HEK293 (cell line): ENCODE data around the gene LIMCH1.

ENCODE experiments used
- AEBP2 ChIP-seq: fragments of 450-650 bp; formaldehyde crosslinking; IDR thresholded peaks from 2 replicates; pipeline ENCODE4 v1.5.1; 2016; ENCODE audit warnings: missing biosample characterization, missing genetic modification characterization, borderline replicate concordance
- GLI2 ChIP-seq: fragments of 450-650 bp; formaldehyde crosslinking; IDR thresholded peaks from 2 replicates; pipeline ENCODE4; 2017; ENCODE audit warnings: missing biosample characterization, missing genetic modification characterization, low read depth, borderline replicate concordance
- IKZF3 ChIP-seq: fragments of 450-650 bp; IDR thresholded peaks from 2 replicates; pipeline ENCODE4 v1.5.0; 2018; ENCODE audit warnings: missing biosample characterization, mild to moderate bottlenecking, missing genetic modification characterization, moderate library complexity
- INSM2 ChIP-seq: fragments of 450-650 bp; formaldehyde crosslinking; IDR thresholded peaks from 2 replicates; pipeline ENCODE4 v1.5.1; 2016; ENCODE audit warnings: missing biosample characterization, missing genetic modification characterization
- KLF7 ChIP-seq: fragments of 450-650 bp; formaldehyde crosslinking; IDR thresholded peaks from 2 replicates; pipeline ENCODE4 v1.5.1; 2016; ENCODE audit warnings: missing biosample characterization, missing genetic modification characterization, borderline replicate concordance
- KLF9 ChIP-seq: fragments of 450-650 bp; formaldehyde crosslinking; IDR thresholded peaks from 2 replicates; pipeline ENCODE4 v1.5.1; 2016; ENCODE audit warnings: missing biosample characterization, missing genetic modification characterization, low read depth
- MYNN ChIP-seq: fragments of 450-650 bp; formaldehyde crosslinking; IDR thresholded peaks from 2 replicates; pipeline ENCODE4 v1.5.1; 2016; ENCODE audit warnings: missing biosample characterization, missing genetic modification characterization, borderline replicate concordance
- SP2 ChIP-seq: fragments of 450-650 bp; formaldehyde crosslinking; IDR thresholded peaks from 2 replicates; pipeline ENCODE4 v1.5.1; 2016; ENCODE audit warnings: missing biosample characterization, missing genetic modification characterization
- YY2 ChIP-seq: fragments of 450-650 bp; formaldehyde crosslinking; IDR thresholded peaks from 2 replicates; pipeline ENCODE4 v1.5.1; 2016; ENCODE audit warnings: missing biosample characterization, missing genetic modification characterization
- ZIC2 ChIP-seq: fragments of 450-650 bp; formaldehyde crosslinking; IDR thresholded peaks from 2 replicates; pipeline ENCODE4 v1.5.1; 2016; ENCODE audit warnings: missing biosample characterization, missing genetic modification characterization
- ZNF302 ChIP-seq: fragments of 450-650 bp; formaldehyde crosslinking; IDR thresholded peaks from 2 replicates; pipeline ENCODE4 v1.5.1; 2016; ENCODE audit warnings: missing biosample characterization, missing genetic modification characterization, low read depth
- ZNF311 ChIP-seq: fragments of 450-650 bp; formaldehyde crosslinking; IDR thresholded peaks from 2 replicates; pipeline ENCODE4 v1.5.1; 2017; ENCODE audit warnings: missing biosample characterization, missing genetic modification characterization, borderline replicate concordance
- ZNF510 ChIP-seq: fragments of 450-650 bp; formaldehyde crosslinking; IDR thresholded peaks from 2 replicates; pipeline ENCODE4 v1.5.1; 2018; ENCODE audit warnings: mild to moderate bottlenecking, missing genetic modification characterization, missing biosample characterization; ENCODE audit not compliant: insufficient replicate concordance
- ZNF549 ChIP-seq: fragments of 450-650 bp; IDR thresholded peaks from 2 replicates; pipeline ENCODE4 v1.5.1; 2018; ENCODE audit warnings: missing biosample characterization, missing genetic modification characterization, mild to moderate bottlenecking, inconsistent platforms, moderate library complexity
- ZNF555 ChIP-seq: fragments of 450-650 bp; formaldehyde crosslinking; conservative IDR thresholded peaks from 2 replicates; pipeline ENCODE4 v1.5.1; 2017; ENCODE audit warnings: missing biosample characterization, mild to moderate bottlenecking, missing genetic modification characterization, inconsistent platforms
- ZNF596 ChIP-seq: fragments of 450-650 bp; IDR thresholded peaks from 2 replicates; pipeline ENCODE4 v1.5.0; 2018; ENCODE audit warnings: missing biosample characterization, mild to moderate bottlenecking, missing genetic modification characterization, moderate library complexity
- ZNF623 ChIP-seq: fragments of 450-650 bp; formaldehyde crosslinking; IDR thresholded peaks from 2 replicates; pipeline ENCODE4 v1.5.1; 2016; ENCODE audit warnings: missing biosample characterization, missing genetic modification characterization
- ZNF677 ChIP-seq: fragments of 450-650 bp; IDR thresholded peaks from 2 replicates; pipeline ENCODE4 v1.5.0; 2018; ENCODE audit warnings: missing biosample characterization, mild to moderate bottlenecking, missing genetic modification characterization, moderate library complexity
- ZNF792 ChIP-seq: fragments of 450-650 bp; formaldehyde crosslinking; IDR thresholded peaks from 2 replicates; pipeline ENCODE4 v1.5.1; 2016; ENCODE audit warnings: missing biosample characterization, missing genetic modification characterization
- TF ChIP-seq, protein P1 (sequence below): fragments of 450-650 bp; formaldehyde crosslinking; IDR thresholded peaks from 2 replicates; pipeline ENCODE4 v1.5.1; 2017; ENCODE audit warnings: missing biosample characterization, missing genetic modification characterization
- TF ChIP-seq, protein P2 (sequence below): fragments of 450-650 bp; formaldehyde crosslinking; IDR thresholded peaks from 2 replicates; pipeline ENCODE4 v1.5.0; 2017; ENCODE audit warnings: missing biosample characterization, missing genetic modification characterization, borderline replicate concordance
- TF ChIP-seq, protein P3 (sequence below): fragments of 450-650 bp; formaldehyde crosslinking; IDR thresholded peaks from 2 replicates; pipeline ENCODE4 v1.5.1; 2016; ENCODE audit warnings: missing biosample characterization, missing genetic modification characterization
- TF ChIP-seq, protein P4 (sequence below): fragments of 450-650 bp; IDR thresholded peaks from 2 replicates; pipeline ENCODE4 v1.5.1; 2018; ENCODE audit warnings: missing biosample characterization, missing genetic modification characterization

The LIMCH1 gene

GRCh38 chr4:41709844-41710481, 172.0 kb downstream of the LIMCH1 start (continued):
- peak; percentile 90 for TF ChIP-seq INSM2
- TF ChIP-seq, protein P1, sequence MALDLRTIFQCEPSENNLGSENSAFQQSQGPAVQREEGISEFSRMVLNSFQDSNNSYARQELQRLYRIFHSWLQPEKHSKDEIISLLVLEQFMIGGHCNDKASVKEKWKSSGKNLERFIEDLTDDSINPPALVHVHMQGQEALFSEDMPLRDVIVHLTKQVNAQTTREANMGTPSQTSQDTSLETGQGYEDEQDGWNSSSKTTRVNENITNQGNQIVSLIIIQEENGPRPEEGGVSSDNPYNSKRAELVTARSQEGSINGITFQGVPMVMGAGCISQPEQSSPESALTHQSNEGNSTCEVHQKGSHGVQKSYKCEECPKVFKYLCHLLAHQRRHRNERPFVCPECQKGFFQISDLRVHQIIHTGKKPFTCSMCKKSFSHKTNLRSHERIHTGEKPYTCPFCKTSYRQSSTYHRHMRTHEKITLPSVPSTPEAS = no peak
- TF ChIP-seq ZNF311 (tag by site-specific recombination) = no peak
- TF ChIP-seq ZNF510 (tag by site-specific recombination) = peak; percentile 23
- no peak for TF ChIP-seq ZNF549 (tag by site-specific recombination)
- TF ChIP-seq ZNF677 = no peak
- no peak for TF ChIP-seq YY2 (tag by site-specific recombination)
- TF ChIP-seq MYNN (tag by site-specific recombination) = no peak
- TF ChIP-seq, protein P2, sequence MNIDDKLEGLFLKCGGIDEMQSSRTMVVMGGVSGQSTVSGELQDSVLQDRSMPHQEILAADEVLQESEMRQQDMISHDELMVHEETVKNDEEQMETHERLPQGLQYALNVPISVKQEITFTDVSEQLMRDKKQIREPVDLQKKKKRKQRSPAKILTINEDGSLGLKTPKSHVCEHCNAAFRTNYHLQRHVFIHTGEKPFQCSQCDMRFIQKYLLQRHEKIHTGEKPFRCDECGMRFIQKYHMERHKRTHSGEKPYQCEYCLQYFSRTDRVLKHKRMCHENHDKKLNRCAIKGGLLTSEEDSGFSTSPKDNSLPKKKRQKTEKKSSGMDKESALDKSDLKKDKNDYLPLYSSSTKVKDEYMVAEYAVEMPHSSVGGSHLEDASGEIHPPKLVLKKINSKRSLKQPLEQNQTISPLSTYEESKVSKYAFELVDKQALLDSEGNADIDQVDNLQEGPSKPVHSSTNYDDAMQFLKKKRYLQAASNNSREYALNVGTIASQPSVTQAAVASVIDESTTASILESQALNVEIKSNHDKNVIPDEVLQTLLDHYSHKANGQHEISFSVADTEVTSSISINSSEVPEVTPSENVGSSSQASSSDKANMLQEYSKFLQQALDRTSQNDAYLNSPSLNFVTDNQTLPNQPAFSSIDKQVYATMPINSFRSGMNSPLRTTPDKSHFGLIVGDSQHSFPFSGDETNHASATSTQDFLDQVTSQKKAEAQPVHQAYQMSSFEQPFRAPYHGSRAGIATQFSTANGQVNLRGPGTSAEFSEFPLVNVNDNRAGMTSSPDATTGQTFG = no peak
- no peak for TF ChIP-seq ZNF302 (tag by site-specific recombination)
- TF ChIP-seq SP2 (tag by site-specific recombination) = no peak
- no peak for TF ChIP-seq AEBP2 (tag by site-specific recombination)
- TF ChIP-seq IKZF3 (tag by site-specific recombination) = peak; percentile 59
- TF ChIP-seq ZNF555 (tag by site-specific recombination) = no peak
- TF ChIP-seq KLF9 (tag by site-specific recombination) = no peak
- no peak for TF ChIP-seq ZNF792 (tag by site-specific recombination)
- no peak for TF ChIP-seq KLF7 (tag by site-specific recombination)
- TF ChIP-seq, protein P3, sequence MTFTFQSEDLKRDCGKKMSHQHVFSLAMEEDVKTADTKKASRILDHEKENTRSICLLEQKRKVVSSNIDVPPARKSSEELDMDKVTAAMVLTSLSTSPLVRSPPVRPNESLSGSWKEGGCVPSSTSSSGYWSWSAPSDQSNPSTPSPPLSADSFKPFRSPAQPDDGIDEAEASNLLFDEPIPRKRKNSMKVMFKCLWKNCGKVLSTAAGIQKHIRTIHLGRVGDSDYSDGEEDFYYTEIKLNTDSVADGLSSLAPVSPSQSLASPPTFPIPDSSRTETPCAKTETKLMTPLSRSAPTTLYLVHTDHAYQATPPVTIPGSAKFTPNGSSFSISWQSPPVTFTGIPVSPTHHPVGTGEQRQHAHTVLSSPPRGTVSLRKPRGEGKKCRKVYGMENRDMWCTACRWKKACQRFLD (tag by site-specific recombination) = no peak
- no peak for TF ChIP-seq ZNF596 (tag by site-specific recombination)
- no peak for TF ChIP-seq ZNF623 (tag by site-specific recombination)
- TF ChIP-seq, protein P4, sequence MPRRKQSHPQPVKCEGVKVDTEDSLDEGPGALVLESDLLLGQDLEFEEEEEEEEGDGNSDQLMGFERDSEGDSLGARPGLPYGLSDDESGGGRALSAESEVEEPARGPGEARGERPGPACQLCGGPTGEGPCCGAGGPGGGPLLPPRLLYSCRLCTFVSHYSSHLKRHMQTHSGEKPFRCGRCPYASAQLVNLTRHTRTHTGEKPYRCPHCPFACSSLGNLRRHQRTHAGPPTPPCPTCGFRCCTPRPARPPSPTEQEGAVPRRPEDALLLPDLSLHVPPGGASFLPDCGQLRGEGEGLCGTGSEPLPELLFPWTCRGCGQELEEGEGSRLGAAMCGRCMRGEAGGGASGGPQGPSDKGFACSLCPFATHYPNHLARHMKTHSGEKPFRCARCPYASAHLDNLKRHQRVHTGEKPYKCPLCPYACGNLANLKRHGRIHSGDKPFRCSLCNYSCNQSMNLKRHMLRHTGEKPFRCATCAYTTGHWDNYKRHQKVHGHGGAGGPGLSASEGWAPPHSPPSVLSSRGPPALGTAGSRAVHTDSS (tag by site-specific recombination) = no peak
- no peak; the same call in 1 of the 2 replicates for TF ChIP-seq GLI2 (tag by site-specific recombination)
- TF ChIP-seq ZIC2 (tag by site-specific recombination) = no peak
- TF ChIP-seq, all 188 proteins: peak for 45
